Right atrium auricular region (tissue), 2 donors: Measurements from ENCODE around the gene CLIP2. TPM values are rescaled to one million over a fixed set of nuclear protein-coding genes. Genes with fewer than 3 reads are reported as not detected.
"Not testable (repeated sequence)": the region's sequence is repeated elsewhere in the genome, so short reads cannot be mapped to it uniquely, and the experiment has no call there.

ENCODE experiments used
- DNase-seq: peaks from one replicate; pipeline ENCODE4 v3.0.0-alpha.2; 2019; ENCODE audit warnings: low spot score
- H3K27ac ChIP-seq, 2 donors: fragments of 200-600 bp; sonication (generic); 1 replicate in 1 of 2; 2 replicates in 1 of 2; pipeline ENCODE4 v1.5.1; 2016 to 2019
- H3K27me3 ChIP-seq, 2 donors: fragments of 200-600 bp; sonication (generic); one replicate each; pipeline versions ENCODE4 v1.5.1 to v1.6.0; 2017 to 2019
- H3K36me3 ChIP-seq: fragments of 200-600 bp; sonication (generic); one replicate; pipeline ENCODE4 v1.5.1; 2016
- H3K4me1 ChIP-seq, 2 donors: fragments of 200-600 bp; sonication (generic); one replicate each; pipeline versions ENCODE4 v1.5.1 to v1.6.0; 2017 to 2019
- H3K4me3 ChIP-seq, 2 donors: fragments of 200-600 bp; sonication (generic); 1 replicate in 1 of 2; 2 replicates in 1 of 2; pipeline ENCODE4 v1.5.1; 2017 to 2019; ENCODE audit warnings: mild to moderate bottlenecking in 1 of 2, moderate library complexity in 1 of 2
- H3K9me3 ChIP-seq, 2 donors: fragments of 200-600 bp; sonication (generic); one replicate each; pipeline ENCODE4 v1.5.1; 2019
- CTCF ChIP-seq, 2 donors: fragments of 200-600 bp; sonication (generic); IDR thresholded peaks; one replicate each; pipeline ENCODE4 v1.5.1; 2019; ENCODE audit warnings: antibody characterized with exemption in 2 of 2
- total RNA-seq, 2 donors: library from RNA; depleted of rRNA; stranded (reverse); fragments of >200 nt; gene quantifications; one replicate each; pipeline ENCODE4 v1.1.0, GENCODE V29; 2016

CLIP2 gene
- total RNA-seq, 2 donors from 2014 or later = 9.5 to 12.1 TPM

- no peak overlapping the region for H3K27ac ChIP-seq
- peaks cover 0 to 34% of the 10 kb centered on the region in 2 donors for H3K4me1 ChIP-seq
- H3K36me3 ChIP-seq = peaks cover 31% of the 10 kb centered on the region
- H3K9me3 ChIP-seq = no peaks in the 10 kb centered on the region
- no peaks in the 10 kb centered on the region for H3K27me3 ChIP-seq
- no peak for DNase-seq
- TF ChIP-seq CTCF (IDR thresholded peaks at IDR 0.05) = no peak
- H3K4me3 ChIP-seq = no peak overlapping the region
These were observed 36.3 kb upstream of the CLIP2 start for GRCh38 chr7:74252893-74253292.

- Histone ChIP-seq H3K9me3 (no peaks in the 10 kb centered on the region), H3K4me3 (peak overlapping the region in 1 of 2 donors; percentile 81), H3K36me3 (peaks cover 28% of the 10 kb centered on the region), H3K4me1 (peaks cover 0 to 34% of the 10 kb centered on the region in 2 donors), H3K27me3 (no peaks in the 10 kb centered on the region), H3K27ac (peak overlapping the region in 1 of 2 donors; percentile 91)
- no peak for DNase-seq
- TF ChIP-seq CTCF (IDR thresholded peaks at IDR 0.05) = no peak
These were observed 35.9 kb upstream of the CLIP2 start for GRCh38 chr7:74253331-74253730.

GRCh38 chr7:74253835-74254128, 35.4 kb upstream of the CLIP2 start:
- H3K9me3 ChIP-seq = no peaks in the 10 kb centered on the region
- peak overlapping the region; percentile 91 to 96 for H3K27ac ChIP-seq
- no peak for DNase-seq
- peaks cover 0 to 34% of the 10 kb centered on the region in 2 donors for H3K4me1 ChIP-seq
- TF ChIP-seq CTCF (IDR thresholded peaks at IDR 0.05) = no peak
- peaks cover 24% of the 10 kb centered on the region for H3K36me3 ChIP-seq
- H3K4me3 ChIP-seq = peak overlapping the region; percentile 60 to 81
- H3K27me3 ChIP-seq = no peaks in the 10 kb centered on the region

- Histone ChIP-seq H3K4me3 (peak within 1 kb of the TSS; percentile 60 to 81), H3K27me3 (no peaks in the 10 kb centered on the region), H3K4me1 (peaks cover 0 to 34% of the 10 kb centered on the region in 2 donors), H3K27ac (peak within 1 kb of the TSS; percentile 91 to 96), H3K9me3 (no peaks in the 10 kb centered on the region), H3K36me3 (peaks cover 19% of the 10 kb centered on the region)
- peak in 1 of 2 donors; percentile 49 for TF ChIP-seq CTCF (IDR thresholded peaks at IDR 0.05)
- DNase-seq = peak; percentile 97
These were observed 34.9 kb upstream of the CLIP2 start, which contains the start of gene RFC2 for GRCh38 chr7:74254129-74254857. Gene RFC2 (minus strand): TSS chr7:74254399. CDS start chr7:74254383, 16 bp downstream.

- DNase-seq = no peak
- H3K27me3 ChIP-seq = no peaks in the 10 kb centered on the region
These were observed 34.3 kb upstream of the CLIP2 start for GRCh38 chr7:74254858-74255379.

GRCh38 chr7:74255461-74255860, 33.7 kb upstream of the CLIP2 start:
- not testable (repeated sequence) for H3K36me3 ChIP-seq, DNase-seq, H3K27me3 ChIP-seq, H3K9me3 ChIP-seq
- Histone ChIP-seq H3K4me3 (peak overlapping the region in 1 of 2 donors; percentile 81), H3K4me1 (peaks cover 0 to 34% of the 10 kb centered on the region in 2 donors), H3K27ac (peak overlapping the region; percentile 91 to 96)

More at GRCh38 chr7:74254858-74255379, 34.3 kb upstream of the CLIP2 start:
- peaks cover 0 to 34% of the 10 kb centered on the region in 2 donors for H3K4me1 ChIP-seq
- peaks cover 13% of the 10 kb centered on the region for H3K36me3 ChIP-seq
- H3K4me3 ChIP-seq = peak overlapping the region; percentile 60 to 81
- no peaks in the 10 kb centered on the region for H3K9me3 ChIP-seq
- TF ChIP-seq CTCF (IDR thresholded peaks at IDR 0.05) = no peak
- peak overlapping the region; percentile 91 to 96 for H3K27ac ChIP-seq
